Measurements from ENCODE around the gene CEP162.
"Not testable (repeated sequence)": the region's sequence is repeated elsewhere in the genome, so short reads cannot be mapped to it uniquely, and the experiment has no call there.

The CEP162 gene

DNA sequence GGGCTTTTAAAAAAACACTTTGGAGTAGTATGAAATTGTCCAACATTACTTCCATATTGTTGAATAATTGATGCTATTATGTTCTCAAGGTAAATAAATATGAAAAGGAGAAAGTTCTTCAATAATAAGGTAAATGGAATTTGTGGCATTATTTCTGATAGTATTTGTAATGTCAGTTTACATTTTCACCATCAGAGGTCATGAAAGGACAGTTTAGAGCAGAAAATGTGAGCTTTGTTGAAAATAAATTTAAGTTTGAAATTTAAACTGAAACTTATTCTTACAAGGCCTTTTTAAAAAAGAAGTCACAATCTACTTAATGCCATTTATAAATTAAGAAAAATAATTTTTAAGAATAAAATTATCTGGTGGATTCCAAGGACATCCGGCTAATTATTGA lies 15.8 kb upstream of the CEP162 start:
- DNase-seq (ENCODE audit: insufficient read length, low spot score) (no peak), FAIRE-seq (no peak)

DNA sequence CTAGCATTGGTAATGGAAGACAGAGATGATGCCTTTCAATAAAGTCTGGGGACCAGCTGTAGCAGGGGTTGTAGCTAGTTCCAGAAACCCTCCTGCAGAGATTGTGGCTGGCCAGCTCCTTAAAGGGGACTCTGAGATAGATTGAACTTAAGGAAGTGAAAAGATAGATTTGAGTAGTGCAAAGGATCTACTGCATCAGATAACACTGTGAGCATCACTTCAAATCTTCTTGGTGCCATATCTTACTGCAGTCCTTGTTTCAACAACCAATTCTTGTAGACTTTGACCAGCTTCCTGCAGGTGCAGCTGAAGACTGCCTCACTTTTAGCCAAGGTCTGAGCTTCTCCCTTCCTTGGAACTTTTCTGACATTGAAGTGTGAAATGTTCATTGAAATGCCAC lies 14.8 kb upstream of the CEP162 start:
- no peak for DNase-seq (ENCODE audit: insufficient read length, low spot score)
- no peak for FAIRE-seq

DNA sequence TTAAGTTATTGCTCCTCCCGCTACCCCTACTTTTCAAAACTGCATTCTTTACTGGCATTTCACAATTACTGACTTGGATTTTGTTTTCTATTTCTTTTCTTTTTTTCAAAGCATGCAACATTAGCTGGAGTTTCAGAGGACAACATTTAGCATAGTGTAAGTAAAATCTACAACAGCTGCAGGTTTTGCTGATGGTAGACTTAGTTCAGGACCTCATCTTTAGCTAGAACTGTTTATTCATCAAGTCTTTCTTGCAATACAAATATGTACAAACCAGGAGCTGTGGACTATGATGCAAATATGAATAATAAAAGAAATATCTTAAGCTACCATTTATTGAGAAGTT lies 728 bp upstream of the CEP162 start:
- DNase-seq (ENCODE audit: insufficient read length, low spot score) (no peak), FAIRE-seq (no peak)

DNA sequence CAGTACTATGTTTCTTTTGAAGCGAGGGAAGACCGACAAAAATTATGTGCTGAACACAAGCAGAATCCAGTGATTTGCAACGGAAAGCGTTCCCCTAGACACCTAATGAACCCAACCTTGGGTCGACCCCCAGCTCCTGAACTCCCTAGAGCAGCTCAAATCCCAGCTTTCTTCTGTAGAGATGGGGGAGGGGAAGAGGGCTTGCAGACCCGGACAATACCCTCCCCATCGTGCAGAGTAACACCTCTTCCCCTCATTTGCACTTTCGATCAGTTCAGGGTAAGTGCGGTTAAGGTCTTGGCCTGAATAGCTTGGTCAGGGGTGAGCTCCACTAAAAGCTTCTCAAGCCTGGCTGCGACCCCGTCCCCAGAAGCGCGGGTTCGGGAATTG lies 404 bp downstream of the CEP162 start:
- FAIRE-seq (no peak), DNase-seq (ENCODE audit: insufficient read length, low spot score) (no peak)

DNA sequence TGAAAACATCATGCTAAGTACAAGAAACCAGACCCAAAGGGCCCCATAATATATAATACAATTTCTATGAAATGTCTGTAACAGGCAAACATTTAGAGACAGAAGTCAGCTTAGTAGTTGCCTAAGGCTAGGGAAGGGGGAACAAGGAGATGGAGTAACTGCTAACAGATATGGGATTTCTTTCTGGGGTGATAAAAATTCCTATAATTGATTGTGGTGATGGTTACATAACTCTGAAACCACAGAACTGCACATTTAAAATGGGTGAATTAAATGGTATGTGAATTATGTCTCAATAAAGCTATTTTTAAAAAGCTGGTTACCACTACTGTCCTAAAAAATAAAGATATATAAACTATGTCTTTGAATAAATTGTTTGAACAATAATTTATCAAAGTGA lies 3.2 kb downstream of the CEP162 start:
- DNase-seq (ENCODE audit: insufficient read length, low spot score) (no peak), FAIRE-seq (no peak)

DNA sequence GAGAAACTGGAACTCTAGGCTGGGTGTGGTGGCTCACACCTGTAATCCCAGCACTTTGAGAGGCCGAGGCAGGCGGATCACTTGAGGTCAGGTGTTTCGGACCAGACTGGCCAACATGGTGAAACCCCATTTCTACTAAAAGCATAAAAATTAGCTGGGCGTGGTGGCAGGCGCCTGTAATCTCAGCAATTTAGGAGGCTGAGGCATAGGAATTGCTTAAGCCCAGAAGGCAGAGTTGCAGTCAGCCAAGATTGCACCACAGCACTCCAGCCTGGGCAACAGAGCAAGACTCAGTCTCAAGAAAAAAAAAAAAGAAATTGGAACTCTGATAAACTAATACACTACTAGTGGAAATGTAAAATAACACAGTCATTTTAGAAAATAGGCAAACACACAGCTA lies 3.8 kb downstream of the CEP162 start:
- DNase-seq (ENCODE audit: insufficient read length, low spot score); FAIRE-seq: not testable (repeated sequence)

DNA sequence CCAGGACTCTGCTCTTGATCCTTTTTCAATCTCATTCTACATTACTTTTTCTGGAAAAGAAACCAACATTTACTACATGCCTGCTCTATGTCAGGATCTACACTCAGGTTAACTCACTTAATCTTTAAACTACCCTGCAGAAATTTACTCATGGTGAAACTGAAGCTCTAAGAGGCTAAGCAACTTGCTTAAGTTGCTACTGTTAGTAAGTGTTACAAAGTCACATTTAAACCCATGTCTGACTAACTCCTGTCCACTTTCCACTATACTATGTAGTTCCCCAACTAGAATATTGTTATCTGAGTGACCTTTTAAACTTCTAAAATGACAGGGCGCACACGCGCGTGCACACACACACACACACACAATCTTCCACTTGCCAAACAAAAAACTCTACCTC lies 5.0 kb downstream of the CEP162 start:
- peak; percentile 71 for FAIRE-seq
- DNase-seq (ENCODE audit: insufficient read length, low spot score), result no peak

DNA sequence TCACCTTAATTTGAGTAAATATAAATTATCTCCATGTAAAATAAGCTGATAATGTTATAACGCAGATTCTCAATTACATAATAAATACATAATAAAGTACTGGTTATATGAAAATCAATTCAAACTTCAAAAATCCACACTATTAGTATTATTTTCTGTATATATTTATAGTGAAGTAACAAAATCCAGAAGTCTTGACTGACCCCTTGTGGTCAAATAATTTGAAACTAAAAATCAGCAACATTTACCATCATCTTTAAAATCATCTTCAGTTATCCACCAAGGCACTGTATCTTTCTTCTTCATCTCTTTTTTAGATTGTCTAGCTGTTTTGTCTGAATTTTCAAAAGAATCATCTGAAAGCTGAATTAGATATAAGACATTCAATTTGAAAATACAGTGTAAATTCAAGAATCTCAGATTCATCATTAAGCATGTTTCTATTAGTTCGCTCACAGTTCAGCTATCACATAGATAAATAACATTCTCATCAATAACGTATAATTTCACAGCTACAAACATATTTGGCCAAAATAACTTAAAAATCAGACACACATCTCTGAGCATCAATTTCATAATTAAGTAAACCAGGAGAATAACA lies 6.5 kb downstream of the CEP162 start:
- DNase-seq (ENCODE audit: insufficient read length, low spot score), result no peak
- no peak for FAIRE-seq

DNA sequence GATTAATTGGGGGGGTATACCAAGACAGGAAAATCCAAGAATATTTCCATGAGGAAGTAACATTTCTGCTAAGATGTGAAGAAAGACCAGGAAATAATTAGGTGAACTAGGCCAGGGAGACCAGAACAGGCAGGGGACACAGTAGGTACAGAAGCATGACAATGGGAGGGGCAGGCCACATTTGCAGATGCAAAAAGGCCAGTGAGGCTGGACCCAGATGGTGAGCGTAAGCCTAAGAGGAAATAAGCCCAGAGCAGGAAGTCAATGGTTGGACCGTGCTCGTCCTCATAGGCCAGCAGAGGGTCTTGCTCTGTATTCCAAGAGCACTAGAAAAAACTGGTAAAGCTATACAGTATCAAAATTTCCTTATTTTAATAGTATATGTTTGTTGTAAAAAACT lies 9.4 kb downstream of the CEP162 start:
- DNase-seq (ENCODE audit: insufficient read length, low spot score) (no peak), FAIRE-seq (no peak)

DNA sequence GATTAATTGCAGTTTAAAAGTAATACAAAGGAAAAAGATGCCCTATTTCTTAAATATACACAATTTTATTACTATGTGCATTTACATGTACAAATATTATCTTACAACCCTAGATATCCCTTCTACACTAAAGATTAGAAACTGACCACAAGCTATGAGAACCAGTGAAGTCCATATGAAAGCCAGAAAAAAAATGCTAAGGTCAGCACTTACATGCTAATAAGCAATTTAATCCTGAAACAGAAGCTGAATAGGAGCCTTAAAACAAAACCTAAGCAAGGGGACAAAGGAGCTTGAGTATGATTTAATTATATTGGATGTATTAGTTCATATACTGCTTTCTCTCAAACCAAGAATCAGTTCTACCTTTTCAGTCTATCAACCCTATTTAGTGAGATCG lies 14.2 kb downstream of the CEP162 start:
- FAIRE-seq, result no peak
- no peak for DNase-seq (ENCODE audit: insufficient read length, low spot score)

DNA sequence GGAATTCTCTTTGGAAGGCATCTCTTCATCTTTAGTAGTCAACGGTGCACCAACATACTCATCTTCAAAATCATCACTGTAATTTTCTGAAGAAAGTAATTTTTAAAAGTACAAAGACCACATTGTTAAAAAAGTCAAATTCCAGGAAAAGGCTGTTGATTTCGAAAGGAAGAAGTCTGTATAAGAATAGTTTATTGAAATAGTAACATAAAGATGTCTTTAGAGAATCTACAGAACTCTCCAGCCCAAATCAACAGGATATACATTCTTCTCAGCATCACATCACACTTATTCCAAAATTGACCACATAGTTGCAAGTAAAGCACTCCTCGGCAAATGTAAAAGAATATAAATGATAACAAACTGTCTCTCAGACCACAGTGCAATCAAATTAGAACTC lies 23.4 kb downstream of the CEP162 start:
- FAIRE-seq, result no peak
- no peak for DNase-seq (ENCODE audit: insufficient read length, low spot score)

DNA sequence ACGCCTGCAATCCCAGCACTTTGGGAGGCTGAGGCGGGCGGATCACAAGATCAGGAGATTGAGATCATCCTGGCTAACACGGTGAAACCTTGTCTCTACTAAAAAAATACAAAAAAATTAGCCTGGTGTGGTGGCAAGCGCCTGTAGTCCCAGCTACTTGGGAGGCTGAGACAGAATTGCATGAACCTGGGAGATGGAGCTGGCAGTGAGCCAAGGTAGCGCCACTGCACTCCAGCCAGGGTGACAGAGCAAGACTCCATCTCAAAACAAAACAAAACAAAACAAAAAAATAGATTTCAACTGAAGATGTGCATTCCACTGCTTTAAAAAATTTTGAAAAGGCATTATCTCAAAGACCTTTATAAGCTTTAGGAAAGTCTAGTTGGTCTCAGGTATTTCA lies 27.5 kb downstream of the CEP162 start:
- not testable (repeated sequence) for FAIRE-seq; DNase-seq (ENCODE audit: insufficient read length, low spot score)

DNA sequence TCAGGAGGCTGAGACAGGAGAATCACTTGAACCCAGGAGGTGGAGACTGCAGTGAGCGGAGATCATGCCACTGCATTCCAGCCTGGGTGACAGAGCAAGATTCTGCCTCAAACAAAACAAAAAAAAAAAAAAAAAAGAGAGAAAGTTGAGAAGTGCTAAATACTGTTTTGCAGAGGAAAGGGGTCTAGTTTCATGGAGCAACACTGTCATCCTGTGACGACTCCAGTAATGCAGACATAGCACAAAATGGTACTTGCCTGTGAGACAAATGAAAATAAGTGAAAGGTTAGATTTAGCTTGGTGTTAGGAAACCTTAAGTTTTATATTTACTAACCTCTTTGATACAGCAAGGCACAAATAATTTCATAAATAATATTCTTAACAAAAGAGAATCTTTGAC lies 29.7 kb downstream of the CEP162 start:
- FAIRE-seq (no peak), DNase-seq (ENCODE audit: insufficient read length, low spot score) (no peak)

DNA sequence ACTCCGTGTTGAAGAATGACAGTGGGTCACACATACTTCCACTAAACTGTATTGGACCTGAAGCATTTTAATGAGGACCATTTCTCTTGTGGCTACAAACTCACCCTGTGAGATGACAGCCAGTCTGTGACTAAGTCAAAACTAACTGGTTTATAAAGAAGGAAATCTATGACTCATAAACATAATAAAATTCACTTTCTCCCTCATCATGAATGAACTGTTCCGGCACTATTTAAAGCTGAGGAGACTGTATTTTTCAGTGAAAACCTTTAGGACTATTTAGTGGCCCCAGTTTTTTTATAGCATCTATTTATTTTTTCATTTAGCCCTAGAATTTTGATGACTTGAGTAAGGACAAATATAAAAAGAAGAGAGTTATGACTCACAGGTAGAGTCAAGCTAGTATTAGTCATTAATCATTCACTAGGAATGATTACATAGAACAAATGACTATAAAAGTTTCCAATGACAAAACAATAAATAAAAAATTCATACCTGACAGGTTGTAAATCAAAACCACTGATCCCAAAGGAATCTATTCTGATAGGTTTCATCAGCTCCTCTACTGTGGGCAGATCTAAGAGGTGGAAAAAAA lies 34.2 kb downstream of the CEP162 start:
- DNase-seq (ENCODE audit: insufficient read length, low spot score) (no peak), FAIRE-seq (no peak)

DNA sequence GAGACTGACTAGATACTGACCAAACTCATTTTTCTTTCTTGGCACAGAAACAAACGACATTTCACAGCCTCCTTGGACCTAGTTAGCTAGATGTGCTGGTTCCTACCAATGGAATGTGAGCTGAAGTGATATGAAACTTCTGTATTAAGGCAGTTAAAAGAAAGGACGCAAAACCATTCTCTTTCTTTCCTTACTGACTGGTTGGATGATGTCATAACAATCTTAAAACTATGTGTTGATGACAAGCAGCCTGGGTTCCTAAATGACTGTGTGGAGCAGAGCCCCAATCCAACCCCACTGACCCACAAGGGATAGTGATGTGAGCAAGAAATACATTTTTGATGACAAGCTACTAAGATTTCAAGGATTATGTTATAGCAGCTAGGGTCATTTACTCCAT lies 35.6 kb downstream of the CEP162 start:
- FAIRE-seq (no peak), DNase-seq (ENCODE audit: insufficient read length, low spot score) (no peak)

DNA sequence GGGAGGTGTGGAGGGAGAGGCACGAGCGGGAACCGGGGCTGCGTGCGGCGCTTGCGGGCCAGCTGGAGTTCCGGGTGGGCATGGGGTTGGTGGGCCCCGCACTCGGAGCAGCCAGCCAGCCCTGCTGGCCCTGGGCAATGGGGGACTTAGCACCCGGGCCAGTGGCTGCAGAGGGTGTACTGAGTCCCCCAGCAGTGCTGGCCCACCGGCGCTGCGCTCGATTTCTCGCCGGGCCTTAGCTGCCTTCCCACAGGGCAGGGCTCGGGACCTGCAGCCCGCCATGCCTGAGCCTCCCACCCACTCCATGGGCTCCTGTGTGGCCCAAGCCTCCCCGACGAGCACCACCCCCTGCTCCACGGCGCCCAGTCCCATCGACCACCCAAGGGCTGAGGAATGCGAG lies 38.1 kb downstream of the CEP162 start:
- not testable (repeated sequence) for FAIRE-seq; DNase-seq (ENCODE audit: insufficient read length, low spot score)

DNA sequence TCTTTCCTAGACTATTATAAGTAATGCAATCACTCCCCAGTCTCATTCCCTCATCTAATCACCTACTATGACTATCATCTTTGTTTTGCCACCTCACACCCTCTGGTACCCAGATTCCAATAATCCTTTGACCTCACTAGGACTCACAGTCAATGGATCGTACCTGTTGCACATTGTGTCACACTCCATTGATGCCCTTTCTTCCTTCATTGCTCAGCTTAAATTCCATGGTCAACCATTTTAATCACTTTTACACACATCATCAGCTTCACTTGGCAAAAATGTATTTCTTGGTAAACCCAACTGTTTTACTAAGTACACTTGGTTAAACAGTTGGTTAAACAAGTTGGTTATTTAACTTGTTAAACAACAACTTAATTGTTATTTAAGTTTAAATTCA lies 44.0 kb downstream of the CEP162 start:
- DNase-seq (ENCODE audit: insufficient read length, low spot score), result no peak
- no peak for FAIRE-seq

DNA sequence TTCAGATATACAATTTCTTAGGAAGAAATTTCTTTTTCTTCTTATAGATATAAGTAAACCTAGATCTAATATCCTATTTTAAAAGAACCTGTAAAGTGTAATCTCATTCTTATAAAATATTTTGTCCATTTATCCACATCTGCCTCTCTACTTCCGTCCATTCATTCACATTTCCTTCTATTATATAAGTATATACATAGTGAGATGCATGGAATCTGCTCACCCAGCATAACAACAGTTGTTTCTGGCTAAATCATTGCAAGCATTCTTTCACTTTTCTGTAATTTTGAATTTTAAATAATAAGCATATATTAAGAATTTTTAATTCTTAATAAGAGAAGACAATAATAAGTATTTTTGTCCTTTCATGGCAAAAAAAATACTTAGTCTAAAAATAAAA lies 45.4 kb downstream of the CEP162 start:
- DNase-seq (ENCODE audit: insufficient read length, low spot score) (no peak), FAIRE-seq (no peak)

DNA sequence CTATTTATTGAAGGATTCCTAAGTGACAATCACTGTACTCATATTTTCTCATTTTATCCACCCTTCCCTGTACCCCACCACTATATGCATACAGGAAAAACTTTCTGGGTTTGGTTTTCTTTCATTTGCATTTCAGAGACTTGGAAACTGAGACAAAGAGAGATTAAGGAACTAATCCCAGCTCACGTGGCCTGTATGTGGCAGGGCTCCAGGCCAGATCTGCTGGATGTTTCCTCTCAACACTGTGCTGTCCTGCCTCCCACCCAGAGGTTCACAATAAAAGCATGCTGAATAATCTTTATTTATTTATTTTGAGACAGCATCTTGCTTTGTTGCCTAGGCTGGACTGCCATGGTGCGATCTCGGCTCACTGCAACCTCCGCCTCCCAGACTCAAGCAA lies 50.2 kb downstream of the CEP162 start:
- no peak for FAIRE-seq

DNA sequence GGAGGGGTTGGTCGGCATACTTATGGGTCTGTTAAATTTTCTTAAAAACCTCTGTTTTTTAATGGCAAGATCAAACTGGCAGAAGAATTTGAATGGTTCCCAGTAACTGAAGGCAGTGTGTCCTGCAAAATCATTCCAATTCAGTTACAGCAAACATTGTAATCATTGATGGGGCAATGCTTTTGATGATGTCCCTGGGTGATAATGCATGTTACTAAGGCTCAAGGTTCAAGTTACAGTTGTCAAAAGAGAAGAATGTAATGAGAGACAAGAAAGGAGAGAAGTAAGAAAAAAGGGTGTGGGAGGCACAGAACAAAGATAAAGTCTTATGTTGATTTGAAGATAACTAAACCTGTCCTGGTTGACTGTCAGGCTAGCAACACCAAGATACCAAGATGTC lies 54.9 kb downstream of the CEP162 start:
- FAIRE-seq, result no peak
- DNase-seq (ENCODE audit: insufficient read length, low spot score), result no peak

More for the DNA sequence above, 50.2 kb downstream of the CEP162 start:
- no peak for DNase-seq (ENCODE audit: insufficient read length, low spot score)

DNA sequence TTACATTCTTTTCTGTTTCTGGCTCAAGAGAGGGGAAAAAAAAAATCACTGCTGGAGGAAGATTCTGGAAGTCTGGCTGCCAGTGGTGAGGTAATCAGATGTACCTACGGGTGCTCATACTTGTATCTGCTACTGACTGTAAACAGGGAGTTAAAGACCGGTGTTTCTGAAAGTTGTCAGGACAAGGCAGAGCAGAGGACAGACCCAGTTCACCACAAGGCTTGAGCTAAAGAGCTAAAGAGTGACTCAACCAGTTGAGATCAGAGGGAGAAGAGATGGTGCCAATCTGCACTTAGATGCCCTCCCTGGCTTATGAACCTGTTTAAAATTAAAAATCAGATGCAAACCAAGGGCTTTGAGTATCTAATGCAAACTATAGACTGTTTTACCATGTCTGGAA lies 55.4 kb downstream of the CEP162 start:
- no peak for DNase-seq (ENCODE audit: insufficient read length, low spot score)

DNA sequence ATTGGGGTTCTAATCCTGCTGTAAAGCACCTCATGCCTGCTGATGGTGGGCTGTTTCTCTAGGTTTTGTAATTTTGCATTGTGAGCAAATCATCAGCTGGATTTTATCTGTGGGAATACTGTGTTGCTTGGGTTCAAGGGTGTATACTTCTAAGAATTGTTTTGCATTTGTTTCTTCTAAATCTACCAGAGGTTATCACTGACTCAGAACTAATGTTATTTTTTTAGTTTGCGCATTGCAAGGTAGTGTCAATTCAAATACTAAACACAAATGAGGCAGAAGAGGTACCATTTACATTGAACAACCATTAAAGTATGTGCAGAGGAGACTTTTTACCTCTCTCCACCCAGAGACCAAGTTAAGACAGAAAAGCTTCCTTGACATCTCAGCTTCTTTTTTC lies 60.0 kb downstream of the CEP162 start:
- DNase-seq (ENCODE audit: insufficient read length, low spot score) (no peak), FAIRE-seq (no peak)

More for the DNA sequence above, 55.4 kb downstream of the CEP162 start:
- no peak for FAIRE-seq

DNA sequence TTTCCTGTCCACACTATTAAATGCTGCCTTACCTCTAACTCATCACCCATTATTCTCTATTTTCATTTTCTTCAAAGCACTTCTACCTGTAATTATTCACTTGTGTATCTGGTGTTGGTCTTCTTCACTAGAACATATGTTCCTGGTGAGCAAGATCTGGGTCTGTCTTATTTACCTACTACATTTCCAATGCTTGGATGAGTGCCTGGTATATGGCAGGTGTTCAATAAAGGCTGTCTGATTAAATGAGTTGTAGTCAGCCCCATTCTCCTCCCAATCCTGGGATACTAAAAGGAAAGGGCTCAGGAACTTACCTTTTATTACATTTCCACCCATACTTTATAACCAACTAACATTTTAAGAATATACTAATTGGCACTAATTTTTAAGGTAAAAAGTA lies 61.0 kb downstream of the CEP162 start:
- FAIRE-seq (no peak), DNase-seq (ENCODE audit: insufficient read length, low spot score) (no peak)

All from GM19239 (cell line).